Ishikawa (cell line): ENCODE results near the gene NOSTRIN.

Experiments
- CEBPB ChIP-seq: IDR thresholded peaks from 2 replicates; pipeline ENCODE4 v1.6.1; 2012
- CREB1 ChIP-seq: IDR thresholded peaks from 2 replicates; pipeline ENCODE4 v1.6.1; 2012; ENCODE audit warnings: low read depth
- EGR1 ChIP-seq: IDR thresholded peaks from 2 replicates; pipeline ENCODE4 v1.6.1; 2012
- EP300 ChIP-seq: IDR thresholded peaks from 2 replicates; pipeline ENCODE4 v1.6.1; 2012; ENCODE audit warnings: borderline replicate concordance
- FOXM1 ChIP-seq: IDR thresholded peaks from 2 replicates; pipeline ENCODE4 v1.6.1; 2012; ENCODE audit warnings: low read depth, borderline replicate concordance
- MAX ChIP-seq: IDR thresholded peaks from 2 replicates; pipeline ENCODE4 v1.6.1; 2012
- NFIC ChIP-seq: IDR thresholded peaks from 2 replicates; pipeline ENCODE4 v1.6.1; 2012
- RAD21 ChIP-seq: IDR thresholded peaks from 2 replicates; pipeline ENCODE4 v1.6.1; 2012; ENCODE audit warnings: low read depth
- REST ChIP-seq: IDR thresholded peaks from 2 replicates; pipeline ENCODE4 v1.6.1; 2012; ENCODE audit warnings: low read depth, mild to moderate bottlenecking
- TAF1 ChIP-seq: IDR thresholded peaks from 2 replicates; pipeline ENCODE4 v1.6.1; 2012; ENCODE audit warnings: low read depth, mild to moderate bottlenecking
- TCF12 ChIP-seq: IDR thresholded peaks from 2 replicates; pipeline ENCODE4 v1.6.1; 2012; ENCODE audit warnings: low read depth
- TEAD4 ChIP-seq: IDR thresholded peaks from 2 replicates; pipeline ENCODE4 v1.6.1; 2012
- USF1 ChIP-seq: IDR thresholded peaks from 2 replicates; pipeline ENCODE4 v1.6.1; 2012
- YY1 ChIP-seq: IDR thresholded peaks from 2 replicates; pipeline ENCODE4 v1.6.1; 2012; ENCODE audit warnings: low read depth
- ZBTB7A ChIP-seq: IDR thresholded peaks from 2 replicates; pipeline ENCODE4 v1.6.1; 2012; ENCODE audit warnings: low read depth

Gene NOSTRIN

GRCh38 chr2:168895771-168896170 is 93.3 kb downstream of the NOSTRIN start:
- no peak for TF ChIP-seq TEAD4
- no peak for TF ChIP-seq TAF1
- TF ChIP-seq EGR1, result no peak

- TF ChIP-seq ZBTB7A, result no peak
- TF ChIP-seq MAX, result no peak
- TF ChIP-seq USF1, result no peak
- no peak for TF ChIP-seq TCF12
- no peak for TF ChIP-seq NFIC
- no peak for TF ChIP-seq TEAD4
- TF ChIP-seq FOXM1, result no peak
These were observed 94.3 kb downstream of the NOSTRIN start for GRCh38 chr2:168896783-168897182.

- TF ChIP-seq MAX, result no peak
These were observed 95.0 kb downstream of the NOSTRIN start for GRCh38 chr2:168897449-168897848.

- TF ChIP-seq TCF12 (no peak), REST (no peak), NFIC (no peak), CREB1 (no peak), EP300 (no peak), CEBPB (no peak), TAF1 (no peak), YY1 (no peak)
These were observed 98.6 kb downstream of the NOSTRIN start, which contains the start of gene G6PC2 for GRCh38 chr2:168901003-168901402. TSS of gene G6PC2 (plus strand) at chr2:168901291. CDS start at chr2:168901332, 41 bp downstream.

- no peak for TF ChIP-seq RAD21
- no peak for TF ChIP-seq CEBPB
- TF ChIP-seq ZBTB7A, result no peak
- TF ChIP-seq TAF1, result no peak
- no peak for TF ChIP-seq TCF12
- TF ChIP-seq FOXM1, result no peak
- no peak for TF ChIP-seq CREB1
- no peak for TF ChIP-seq USF1
- TF ChIP-seq NFIC, result no peak
- TF ChIP-seq TEAD4, result no peak
- no peak for TF ChIP-seq EGR1
- no peak for TF ChIP-seq REST
- TF ChIP-seq EP300, result no peak
- TF ChIP-seq YY1, result no peak
These were observed 101.5 kb downstream of the NOSTRIN start for GRCh38 chr2:168903888-168904287.

GRCh38 chr2:168904358-168904757 is 101.9 kb downstream of the NOSTRIN start:
- no peak for TF ChIP-seq CEBPB
- no peak for TF ChIP-seq CREB1
- TF ChIP-seq RAD21, result no peak
- TF ChIP-seq EP300, result no peak
- TF ChIP-seq REST, result no peak
- no peak for TF ChIP-seq NFIC
- no peak for TF ChIP-seq TAF1
- TF ChIP-seq YY1, result no peak
- no peak for TF ChIP-seq TCF12
- no peak for TF ChIP-seq TEAD4
- no peak for TF ChIP-seq USF1
- no peak for TF ChIP-seq FOXM1
- no peak for TF ChIP-seq EGR1
- no peak for TF ChIP-seq ZBTB7A
- no peak for TF ChIP-seq MAX
